ENCODE results near the gene MEGF6.

The MEGF6 gene

GRCh38 chr1:3455670-3456448, 155.4 kb downstream of the MEGF6 start:
- H3K9me3 ChIP-seq (ENCODE audit: control insufficient read depth, low read length) = no peaks in the 10 kb centered on the region
- 91 to 94% methylated on average over 15 to 17 of the region's 18 CpGs for WGBS, 2 experiments (ENCODE audit: insufficient coverage in 2 of 2)
- peak overlapping the region; percentile 54 for H3K4me3 ChIP-seq (ENCODE audit: extremely low read depth, insufficient read depth, low read length, poor library complexity, severe bottlenecking)
- H3K36me3 ChIP-seq (ENCODE audit: control insufficient read depth, insufficient read depth, low read length) = no peaks in the 10 kb centered on the region
- no peak overlapping the region for H3K27ac ChIP-seq (ENCODE audit: low read depth, low read length, severe bottlenecking)
- peaks cover 31% of the 10 kb centered on the region for H3K4me1 ChIP-seq (ENCODE audit: control insufficient read depth, insufficient read depth, low read length, poor library complexity, severe bottlenecking)

- no peaks in the 10 kb centered on the region for H3K9me3 ChIP-seq (ENCODE audit: control insufficient read depth, low read length)
- H3K4me1 ChIP-seq (ENCODE audit: control insufficient read depth, insufficient read depth, low read length, poor library complexity, severe bottlenecking) = peaks cover 23% of the 10 kb centered on the region
- H3K4me3 ChIP-seq (ENCODE audit: extremely low read depth, insufficient read depth, low read length, poor library complexity, severe bottlenecking) = peak overlapping the region; percentile 54
- WGBS, 2 experiments (ENCODE audit: insufficient coverage in 2 of 2) = 8 to 10% methylated on average over 20 to 21 of the region's 46 CpGs
- H3K27ac ChIP-seq (ENCODE audit: low read depth, low read length, severe bottlenecking) = peak overlapping the region; percentile 39
- H3K36me3 ChIP-seq (ENCODE audit: control insufficient read depth, insufficient read depth, low read length) = no peaks in the 10 kb centered on the region
Observed at GRCh38 chr1:3454811-3455618, 156.3 kb downstream of the MEGF6 start.

- Histone ChIP-seq H3K4me1 (ENCODE audit: control insufficient read depth, insufficient read depth, low read length, poor library complexity, severe bottlenecking) (peaks cover 16% of the 10 kb centered on the region), H3K36me3 (ENCODE audit: control insufficient read depth, insufficient read depth, low read length) (no peaks in the 10 kb centered on the region), H3K27ac (ENCODE audit: low read depth, low read length, severe bottlenecking) (peak within 1 kb of the TSS; percentile 39), H3K4me3 (ENCODE audit: extremely low read depth, insufficient read depth, low read length, poor library complexity, severe bottlenecking) (peak within 1 kb of the TSS; percentile 54), H3K9me3 (ENCODE audit: control insufficient read depth, low read length) (no peaks in the 10 kb centered on the region)
- WGBS, 2 experiments (ENCODE audit: insufficient coverage in 2 of 2) = 9 to 13% methylated on average over 36 to 51 of the region's 84 CpGs
Observed at GRCh38 chr1:3453891-3454810, 157.2 kb downstream of the MEGF6 start, which contains the start of gene ARHGEF16. Gene ARHGEF16, plus strand, starts transcription at chr1:3454665. Its CDS starts 8,420 bp downstream, at chr1:3463085.

GRCh38 chr1:3453203-3453761, 158.0 kb downstream of the MEGF6 start:
- Histone ChIP-seq H3K27ac (ENCODE audit: low read depth, low read length, severe bottlenecking) (no peak overlapping the region), H3K9me3 (ENCODE audit: control insufficient read depth, low read length) (no peaks in the 10 kb centered on the region), H3K4me3 (ENCODE audit: extremely low read depth, insufficient read depth, low read length, poor library complexity, severe bottlenecking) (no peak overlapping the region), H3K36me3 (ENCODE audit: control insufficient read depth, insufficient read depth, low read length) (no peaks in the 10 kb centered on the region), H3K4me1 (ENCODE audit: control insufficient read depth, insufficient read depth, low read length, poor library complexity, severe bottlenecking) (peaks cover 13% of the 10 kb centered on the region)
- 41 to 44% methylated on average over 13 to 14 of the region's 18 CpGs for WGBS, 2 experiments (ENCODE audit: insufficient coverage in 2 of 2)

GRCh38 chr1:3452866-3453175, 158.5 kb downstream of the MEGF6 start:
- H3K4me3 ChIP-seq (ENCODE audit: extremely low read depth, insufficient read depth, low read length, poor library complexity, severe bottlenecking) = no peak overlapping the region
- H3K36me3 ChIP-seq (ENCODE audit: control insufficient read depth, insufficient read depth, low read length) = no peaks in the 10 kb centered on the region
- no peak overlapping the region for H3K27ac ChIP-seq (ENCODE audit: low read depth, low read length, severe bottlenecking)
- H3K4me1 ChIP-seq (ENCODE audit: control insufficient read depth, insufficient read depth, low read length, poor library complexity, severe bottlenecking) = peaks cover 8% of the 10 kb centered on the region
- WGBS, 2 experiments (ENCODE audit: insufficient coverage in 2 of 2) = 57 to 61% methylated on average over 5 of the region's 5 CpGs
- no peaks in the 10 kb centered on the region for H3K9me3 ChIP-seq (ENCODE audit: control insufficient read depth, low read length)

GRCh38 chr1:3451994-3452865, 159.1 kb downstream of the MEGF6 start:
- Histone ChIP-seq H3K4me1 (ENCODE audit: control insufficient read depth, insufficient read depth, low read length, poor library complexity, severe bottlenecking) (peaks cover 3% of the 10 kb centered on the region), H3K27ac (ENCODE audit: low read depth, low read length, severe bottlenecking) (no peak overlapping the region), H3K4me3 (ENCODE audit: extremely low read depth, insufficient read depth, low read length, poor library complexity, severe bottlenecking) (no peak overlapping the region), H3K9me3 (ENCODE audit: control insufficient read depth, low read length) (no peaks in the 10 kb centered on the region), H3K36me3 (ENCODE audit: control insufficient read depth, insufficient read depth, low read length) (no peaks in the 10 kb centered on the region)
- WGBS, 2 experiments (ENCODE audit: insufficient coverage in 2 of 2) = 88 to 89% methylated on average over 13 to 19 of the region's 23 CpGs

DNA sequence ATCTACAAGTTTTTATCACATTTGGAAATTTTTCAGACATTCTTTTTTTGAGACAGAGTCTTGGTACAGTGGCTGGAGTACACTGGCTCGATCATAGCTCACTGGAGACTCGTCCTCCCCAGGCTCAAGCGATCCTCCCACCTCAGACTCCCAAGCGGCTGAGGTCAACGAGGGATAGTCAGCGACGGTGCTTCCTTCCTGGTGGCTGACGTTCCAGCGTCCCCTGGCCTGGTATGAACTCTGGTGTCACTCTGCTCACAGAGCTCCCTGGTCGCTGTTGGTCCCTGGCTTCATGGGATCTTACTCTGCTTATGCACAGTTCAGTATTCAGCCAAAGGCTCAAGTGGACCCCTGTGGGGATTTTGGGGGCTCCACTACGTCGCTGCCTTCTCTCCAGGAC, 160.3 kb downstream of the MEGF6 start:
- Histone ChIP-seq H3K4me3 (ENCODE audit: extremely low read depth, insufficient read depth, low read length, poor library complexity, severe bottlenecking) (no peak overlapping the region), H3K36me3 (ENCODE audit: control insufficient read depth, insufficient read depth, low read length) (no peaks in the 10 kb centered on the region), H3K27ac (ENCODE audit: low read depth, low read length, severe bottlenecking) (no peak overlapping the region), H3K9me3 (ENCODE audit: control insufficient read depth, low read length) (no peaks in the 10 kb centered on the region), H3K4me1 (ENCODE audit: control insufficient read depth, insufficient read depth, low read length, poor library complexity, severe bottlenecking) (no peaks in the 10 kb centered on the region)
- 80 to 87% methylated on average over 12 of the region's 12 CpGs for WGBS, 2 experiments (ENCODE audit: insufficient coverage in 2 of 2)

- H3K4me3 ChIP-seq (ENCODE audit: extremely low read depth, insufficient read depth, low read length, poor library complexity, severe bottlenecking) = no peak overlapping the region
- 88 to 94% methylated on average over 5 to 6 of the region's 9 CpGs for WGBS, 2 experiments (ENCODE audit: insufficient coverage in 2 of 2)
- H3K36me3 ChIP-seq (ENCODE audit: control insufficient read depth, insufficient read depth, low read length) = no peaks in the 10 kb centered on the region
- no peaks in the 10 kb centered on the region for H3K9me3 ChIP-seq (ENCODE audit: control insufficient read depth, low read length)
- no peak overlapping the region for H3K27ac ChIP-seq (ENCODE audit: low read depth, low read length, severe bottlenecking)
- no peaks in the 10 kb centered on the region for H3K4me1 ChIP-seq (ENCODE audit: control insufficient read depth, insufficient read depth, low read length, poor library complexity, severe bottlenecking)
Observed at GRCh38 chr1:3450202-3450863, 161.0 kb downstream of the MEGF6 start.

DNA sequence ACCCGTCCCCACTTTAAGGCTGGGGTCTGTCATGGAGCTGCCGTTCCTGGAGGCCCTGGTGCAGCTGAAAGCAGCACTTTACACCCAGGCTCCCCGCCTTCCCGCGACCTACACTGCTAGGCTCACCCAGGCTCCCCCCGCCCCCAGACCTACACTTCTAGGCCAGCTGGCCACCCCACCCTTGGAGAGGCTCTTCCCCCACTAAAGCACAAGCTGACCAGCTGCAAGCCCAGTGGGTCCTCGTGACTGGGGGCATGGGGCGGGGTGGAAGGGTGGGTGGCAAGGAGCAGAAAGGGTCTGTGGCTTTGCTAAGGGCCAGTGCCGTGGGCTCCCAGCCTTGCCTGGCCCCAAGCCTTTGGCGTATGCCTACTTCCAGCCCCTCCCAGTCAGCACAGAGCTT, 166.6 kb downstream of the MEGF6 start:
- H3K9me3 ChIP-seq (ENCODE audit: control insufficient read depth, low read length) = no peaks in the 10 kb centered on the region
- no peaks in the 10 kb centered on the region for H3K36me3 ChIP-seq (ENCODE audit: control insufficient read depth, insufficient read depth, low read length)
- 75% methylated on average over 4 to 6 of the region's 10 CpGs for WGBS, 2 experiments (ENCODE audit: insufficient coverage in 2 of 2)
- no peaks in the 10 kb centered on the region for H3K4me1 ChIP-seq (ENCODE audit: control insufficient read depth, insufficient read depth, low read length, poor library complexity, severe bottlenecking)
- H3K4me3 ChIP-seq (ENCODE audit: extremely low read depth, insufficient read depth, low read length, poor library complexity, severe bottlenecking) = no peak overlapping the region
- H3K27ac ChIP-seq (ENCODE audit: low read depth, low read length, severe bottlenecking) = no peak overlapping the region
